ENCODE results near the gene MYL6B. TPM values are rescaled to one million over a fixed set of nuclear protein-coding genes. Genes with fewer than 3 reads are reported as not detected.

Gene MYL6B
- polyA plus RNA-seq, 2 of the 4 experiments (the other 2 are of a cell fraction), result 67.0 to 83.9 TPM

- FAIRE-seq, result no peak
These were observed 51.9 kb downstream of the MYL6B start for GRCh38 chr12:56204275-56204674.

More at GRCh38 chr12:56204275-56204674, 51.9 kb downstream of the MYL6B start:
- no peaks in the 10 kb centered on the region for H3K4me1 ChIP-seq
- H3K27ac ChIP-seq, result no peak overlapping the region
- ATAC-seq, result no peak
- ChIA-PET CTCF (interaction anchor here (0.7 to 6.1 kb wide), 11 partner anchors 8 to 259 kb away, joined by 3 to 77 read pairs (median 6); partner anchors contain the start of genes ANKRD52, RNF41 and SMARCC2), POLR2A (interaction anchor here (3.4 kb wide), 1 partner anchor 17 kb away, joined by 17 read pairs; the partner anchor contains the start of gene RNF41)
- H3K4me3 ChIP-seq, result no peak overlapping the region
- no peak for TF ChIP-seq KDM1A (IDR thresholded peaks at IDR 0.05; ENCODE audit: low read depth)
- no peak for TF ChIP-seq SMC3 (IDR thresholded peaks at IDR 0.05)
- no peak for TF ChIP-seq ZSCAN20 (CRISPR knock-in tag; IDR thresholded peaks at IDR 0.05)
- no peak for TF ChIP-seq HOXB13 (CRISPR knock-in tag; IDR thresholded peaks at IDR 0.05; ENCODE audit: low read depth)
- no peak for TF ChIP-seq TFCP2L1 (CRISPR knock-in tag; IDR thresholded peaks at IDR 0.05)
- TF ChIP-seq, protein P1, sequence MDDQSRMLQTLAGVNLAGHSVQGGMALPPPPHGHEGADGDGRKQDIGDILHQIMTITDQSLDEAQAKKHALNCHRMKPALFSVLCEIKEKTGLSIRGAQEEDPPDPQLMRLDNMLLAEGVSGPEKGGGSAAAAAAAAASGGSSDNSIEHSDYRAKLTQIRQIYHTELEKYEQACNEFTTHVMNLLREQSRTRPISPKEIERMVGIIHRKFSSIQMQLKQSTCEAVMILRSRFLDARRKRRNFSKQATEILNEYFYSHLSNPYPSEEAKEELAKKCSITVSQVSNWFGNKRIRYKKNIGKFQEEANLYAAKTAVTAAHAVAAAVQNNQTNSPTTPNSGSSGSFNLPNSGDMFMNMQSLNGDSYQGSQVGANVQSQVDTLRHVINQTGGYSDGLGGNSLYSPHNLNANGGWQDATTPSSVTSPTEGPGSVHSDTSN (IDR thresholded peaks at IDR 0.05), result no peak
- no peak for TF ChIP-seq ZC3H11A (IDR thresholded peaks at IDR 0.05)
- no peak for TF ChIP-seq FOXS1 (CRISPR knock-in tag; IDR thresholded peaks at IDR 0.05)
- TF ChIP-seq HDAC2 (IDR thresholded peaks at IDR 0.05), result no peak
- no peak for TF ChIP-seq BCL3 (IDR thresholded peaks at IDR 0.05)
- no peak for TF ChIP-seq EP300 (IDR thresholded peaks at IDR 0.05)
- TF ChIP-seq, protein P2, sequence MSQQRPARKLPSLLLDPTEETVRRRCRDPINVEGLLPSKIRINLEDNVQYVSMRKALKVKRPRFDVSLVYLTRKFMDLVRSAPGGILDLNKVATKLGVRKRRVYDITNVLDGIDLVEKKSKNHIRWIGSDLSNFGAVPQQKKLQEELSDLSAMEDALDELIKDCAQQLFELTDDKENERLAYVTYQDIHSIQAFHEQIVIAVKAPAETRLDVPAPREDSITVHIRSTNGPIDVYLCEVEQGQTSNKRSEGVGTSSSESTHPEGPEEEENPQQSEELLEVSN (IDR thresholded peaks at IDR 0.05; ENCODE audit: borderline replicate concordance, low read depth), result no peak
- TF ChIP-seq KDM5A (IDR thresholded peaks at IDR 0.05), result no peak
- no peak for TF ChIP-seq ELK1 (IDR thresholded peaks at IDR 0.05; ENCODE audit: low read depth, low read length)
- no peak for TF ChIP-seq EHMT2 (IDR thresholded peaks at IDR 0.05; ENCODE audit: low read depth)
- no peak for TF ChIP-seq GATA3 (IDR thresholded peaks at IDR 0.05; ENCODE audit: borderline replicate concordance)
- no peak for TF ChIP-seq EHF (CRISPR knock-in tag; IDR thresholded peaks at IDR 0.05)
- no peak for TF ChIP-seq REST (IDR thresholded peaks at IDR 0.05)
- TF ChIP-seq NFE2L2 (conservative IDR thresholded peaks at IDR 0.05; ENCODE audit: low read length), result no peak
- no peak for TF ChIP-seq CBX2 (IDR thresholded peaks at IDR 0.05; ENCODE audit: borderline replicate concordance, low read depth)
- no peak for DNase-seq (ENCODE audit: low read depth in 1 of 2, low spot score in 1 of 2)
- no peak overlapping the region for H3K4me2 ChIP-seq
- H3K9me3 ChIP-seq, result no peaks in the 10 kb centered on the region
